Erythroblast (primary cell): ENCODE measurements around the gene NHLH1.

Experiments used
- GATA1 ChIP-seq: IDR thresholded peaks from 2 replicates; pipeline ENCODE4 v1.6.1; 2011; ENCODE audit warnings: low read depth, mild to moderate bottlenecking, control low read depth, low read length, moderate library complexity
- POLR2A ChIP-seq: IDR thresholded peaks from 2 replicates; pipeline ENCODE4 v1.6.1; 2011; ENCODE audit warnings: mild to moderate bottlenecking, low read length

DNA sequence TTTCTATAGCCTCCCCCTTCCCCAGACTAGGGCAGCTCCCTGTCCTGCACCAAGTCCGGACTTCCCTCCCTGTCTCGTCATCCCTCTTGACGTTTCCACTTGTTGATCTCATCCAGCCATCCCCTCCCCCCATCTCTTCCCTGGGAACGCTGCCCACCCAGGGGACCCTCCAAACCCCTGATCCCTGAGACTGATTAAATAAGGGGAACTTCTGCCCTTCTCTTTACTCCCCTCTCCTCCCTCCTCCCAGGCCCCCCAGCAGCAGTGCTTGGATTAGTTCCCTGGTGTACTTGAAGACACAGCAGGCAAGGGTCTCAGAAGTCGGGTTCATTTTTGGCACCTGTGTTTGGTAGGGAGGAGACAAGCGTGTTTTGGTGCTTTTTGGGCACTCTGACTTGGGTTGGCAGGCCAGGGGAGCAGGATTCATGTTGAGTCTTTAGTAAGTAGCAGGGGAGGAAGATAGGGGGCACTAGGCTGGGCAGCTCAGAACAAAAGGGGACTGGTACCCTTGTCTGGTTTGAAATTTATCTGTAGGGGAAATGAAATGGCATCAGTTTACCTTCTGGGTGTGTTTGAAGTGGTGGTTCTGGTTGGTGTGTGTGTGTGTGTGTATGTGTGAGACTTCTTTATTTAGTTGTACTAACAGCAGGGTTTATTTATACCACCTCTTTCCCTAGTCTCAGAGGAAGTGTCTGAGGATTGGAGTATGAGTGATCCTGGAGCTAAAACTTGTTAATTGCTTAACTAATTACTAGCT is 44.6 kb downstream of the NHLH1 start:
- TF ChIP-seq POLR2A (no peak), GATA1 (no peak)
